ENCODE measurements around the gene HPS4. TPM values are rescaled to one million over a fixed set of nuclear protein-coding genes. Genes with fewer than 3 reads are reported as not detected.
"Not testable (repeated sequence)": the region's sequence is repeated elsewhere in the genome, so short reads cannot be mapped to it uniquely, and the experiment has no call there.

Gene HPS4
- total RNA-seq (ENCODE audit: unreplicated experiment): 55.1 TPM
- long read RNA-seq, partial matches to known transcripts: 2 of 12 reads
- long read RNA-seq, other reads (novel, unspliced or antisense): 9 of 12 reads

DNA sequence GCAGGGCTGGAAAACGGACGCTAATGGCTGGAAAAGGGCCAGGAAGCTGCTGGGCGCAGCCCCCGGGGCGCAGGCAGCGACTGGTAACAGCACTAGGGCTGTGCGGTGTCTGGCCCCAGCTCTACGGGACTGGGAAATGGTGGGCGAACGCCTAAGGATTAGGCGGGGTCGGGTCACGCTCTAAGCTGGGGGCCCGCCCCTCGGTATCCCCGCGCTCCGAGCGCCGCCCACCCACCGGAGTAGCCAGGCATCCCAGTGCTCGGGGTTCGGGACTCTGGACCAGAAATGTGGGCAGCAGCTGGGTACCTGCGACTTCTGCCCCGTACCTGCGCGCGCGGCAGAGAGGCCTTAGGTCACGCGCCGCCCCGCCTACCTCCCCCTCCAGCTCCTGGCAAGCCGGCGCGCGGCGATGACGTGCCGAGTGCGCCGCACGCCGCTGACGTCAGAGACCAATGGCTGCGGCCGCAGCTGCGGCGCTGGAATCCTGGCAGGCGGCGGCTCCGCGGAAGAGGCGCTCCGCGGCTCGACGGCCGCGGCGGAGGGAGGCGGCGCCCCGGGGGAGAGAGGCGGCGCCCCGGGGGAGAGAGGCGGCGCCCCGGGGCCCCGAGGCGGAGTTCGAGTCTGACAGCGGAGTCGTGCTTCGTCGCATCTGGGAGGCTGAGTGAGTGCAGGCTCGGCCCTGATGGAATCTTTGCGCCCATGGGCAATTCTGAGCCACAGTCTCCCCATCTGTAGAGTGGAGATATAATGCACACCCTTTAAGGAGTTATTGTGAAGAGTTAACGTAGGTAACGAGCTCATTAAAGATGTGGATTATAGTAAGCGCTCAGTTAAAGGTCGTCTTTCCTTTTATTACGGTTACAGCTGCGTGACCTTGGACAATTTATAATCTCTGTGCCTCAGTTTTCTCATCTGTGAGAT lies at the start of gene HPS4, which contains the start of gene SRRD:
TSS of gene HPS4 (minus strand) at position 345 of the 921 bp plus-strand sequence. CDS start 2,021 bp downstream, outside the sequence.
TSS of gene SRRD (plus strand) at position 439 of the 921 bp plus-strand sequence. CDS start at position 453, 14 bp downstream.
- peaks cover 3% of the 10 kb centered on the region for H3K27me3 Mint-ChIP-seq (ENCODE audit: unreplicated experiment)
- peaks cover 3% of the 10 kb centered on the region for H3K9me3 Mint-ChIP-seq (ENCODE audit: unreplicated experiment)
- TF ChIP-seq, protein P1, sequence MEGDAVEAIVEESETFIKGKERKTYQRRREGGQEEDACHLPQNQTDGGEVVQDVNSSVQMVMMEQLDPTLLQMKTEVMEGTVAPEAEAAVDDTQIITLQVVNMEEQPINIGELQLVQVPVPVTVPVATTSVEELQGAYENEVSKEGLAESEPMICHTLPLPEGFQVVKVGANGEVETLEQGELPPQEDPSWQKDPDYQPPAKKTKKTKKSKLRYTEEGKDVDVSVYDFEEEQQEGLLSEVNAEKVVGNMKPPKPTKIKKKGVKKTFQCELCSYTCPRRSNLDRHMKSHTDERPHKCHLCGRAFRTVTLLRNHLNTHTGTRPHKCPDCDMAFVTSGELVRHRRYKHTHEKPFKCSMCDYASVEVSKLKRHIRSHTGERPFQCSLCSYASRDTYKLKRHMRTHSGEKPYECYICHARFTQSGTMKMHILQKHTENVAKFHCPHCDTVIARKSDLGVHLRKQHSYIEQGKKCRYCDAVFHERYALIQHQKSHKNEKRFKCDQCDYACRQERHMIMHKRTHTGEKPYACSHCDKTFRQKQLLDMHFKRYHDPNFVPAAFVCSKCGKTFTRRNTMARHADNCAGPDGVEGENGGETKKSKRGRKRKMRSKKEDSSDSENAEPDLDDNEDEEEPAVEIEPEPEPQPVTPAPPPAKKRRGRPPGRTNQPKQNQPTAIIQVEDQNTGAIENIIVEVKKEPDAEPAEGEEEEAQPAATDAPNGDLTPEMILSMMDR (IDR thresholded peaks at IDR 0.05; ENCODE audit: partially characterized antibody, unreplicated experiment): no peak
- H3K27ac Mint-ChIP-seq (ENCODE audit: unreplicated experiment): peak within 1 kb of the TSS; percentile 98
- H3K36me3 Mint-ChIP-seq (ENCODE audit: unreplicated experiment): no peaks in the 10 kb centered on the region
- peak; percentile 94 for DNase-seq
- peaks cover 32% of the 10 kb centered on the region for H3K4me1 Mint-ChIP-seq (ENCODE audit: low read depth, unreplicated experiment)
- H3K4me3 Mint-ChIP-seq (ENCODE audit: unreplicated experiment): peak within 1 kb of the TSS; percentile 98

DNA sequence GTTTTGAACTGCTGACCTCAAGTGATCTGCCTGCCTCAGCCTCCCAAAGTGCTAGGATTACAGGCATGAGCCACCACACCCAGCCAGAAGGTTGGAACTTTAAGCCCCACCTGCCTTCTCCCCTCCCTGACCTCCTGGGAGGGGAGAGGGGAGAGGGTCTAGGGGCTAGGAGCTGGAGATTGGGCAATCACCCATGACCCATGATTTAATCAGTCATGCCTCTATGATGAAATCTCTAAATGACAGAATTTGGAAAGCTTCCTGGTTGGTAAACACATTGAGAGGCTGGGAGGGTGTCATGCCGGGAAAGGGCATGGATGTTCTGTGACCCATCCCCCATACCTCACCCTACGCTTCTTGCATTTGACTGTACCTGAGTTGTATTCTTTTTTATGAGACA lies 45.8 kb upstream of the HPS4 start:
- Mint-ChIP-seq H3K4me3 (ENCODE audit: unreplicated experiment) (no peak overlapping the region), H3K4me1 (ENCODE audit: low read depth, unreplicated experiment) (peaks cover 6% of the 10 kb centered on the region), H3K27ac (ENCODE audit: unreplicated experiment) (no peak overlapping the region), H3K9me3 (ENCODE audit: unreplicated experiment) (peaks cover 2% of the 10 kb centered on the region), H3K27me3 (ENCODE audit: unreplicated experiment) (peaks cover 4% of the 10 kb centered on the region), H3K36me3 (ENCODE audit: unreplicated experiment) (no peaks in the 10 kb centered on the region)
- no peak for DNase-seq
- TF ChIP-seq, protein P1 (IDR thresholded peaks at IDR 0.05; ENCODE audit: partially characterized antibody, unreplicated experiment): no peak

DNA sequence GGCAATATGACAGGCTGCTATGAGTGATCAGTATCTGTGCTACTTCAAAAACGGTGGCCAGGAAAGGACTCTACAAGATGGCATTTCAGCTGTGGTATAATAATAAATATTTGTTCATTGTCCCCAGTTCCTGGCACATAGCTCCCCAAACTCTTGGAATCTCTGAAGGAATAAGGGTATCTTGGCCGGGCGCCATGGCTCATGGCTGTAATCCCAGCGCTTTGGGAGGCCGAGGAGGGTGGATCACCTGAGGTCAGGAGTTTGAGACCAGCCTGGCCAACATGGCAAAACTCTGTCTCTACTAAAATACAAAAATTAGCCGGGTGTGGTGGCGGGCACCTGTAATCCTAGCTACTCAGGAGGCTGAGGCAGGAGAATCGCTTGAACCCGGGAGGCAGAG lies 44.9 kb upstream of the HPS4 start:
- not testable (repeated sequence) for H3K4me3 Mint-ChIP-seq (ENCODE audit: unreplicated experiment); H3K4me1 Mint-ChIP-seq (ENCODE audit: low read depth, unreplicated experiment); H3K27me3 Mint-ChIP-seq (ENCODE audit: unreplicated experiment); DNase-seq; H3K9me3 Mint-ChIP-seq (ENCODE audit: unreplicated experiment); H3K36me3 Mint-ChIP-seq (ENCODE audit: unreplicated experiment); H3K27ac Mint-ChIP-seq (ENCODE audit: unreplicated experiment)

DNA sequence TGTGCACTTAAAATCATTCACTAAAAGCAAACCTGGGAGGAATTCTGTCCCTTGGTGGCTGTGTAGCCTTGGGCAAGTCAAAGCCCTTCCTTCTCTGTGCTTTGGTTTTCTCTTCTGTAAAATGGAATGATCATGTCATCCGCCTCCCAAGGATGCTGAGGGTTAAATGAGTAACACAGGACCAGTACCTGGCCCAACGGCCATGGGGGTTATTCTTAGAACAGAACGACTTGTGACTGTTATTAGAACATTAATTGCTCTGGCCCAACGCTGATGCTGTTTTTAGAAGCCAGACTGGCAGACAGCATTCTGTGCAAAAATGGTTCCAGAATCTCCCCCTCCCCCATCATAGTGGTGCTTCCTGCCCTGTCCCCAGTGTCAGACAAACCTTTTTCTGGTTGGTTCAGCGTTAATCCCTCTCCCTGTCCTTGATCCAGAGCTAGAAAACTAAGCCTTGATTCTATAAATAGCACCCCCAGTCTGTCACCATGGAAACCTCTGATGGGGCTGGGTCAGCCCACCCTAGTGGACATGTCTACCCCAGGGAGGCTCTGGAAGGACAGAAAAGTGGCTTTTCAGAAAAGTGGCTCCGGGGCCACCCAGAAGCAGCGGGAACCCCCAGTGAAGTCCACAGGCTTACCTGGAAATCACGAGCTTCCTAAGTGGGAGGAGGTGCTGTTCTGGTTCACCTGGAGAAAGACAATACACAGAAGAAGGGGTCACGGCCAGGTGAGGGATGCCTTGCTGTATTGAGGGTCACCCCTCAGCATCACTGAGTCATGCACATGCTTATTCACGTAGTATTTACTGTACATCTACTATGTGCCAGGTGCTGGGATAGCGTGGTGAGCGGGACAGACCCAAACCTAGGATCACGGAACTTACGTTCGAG lies 44.2 kb upstream of the HPS4 start:
- Mint-ChIP-seq H3K4me1 (ENCODE audit: low read depth, unreplicated experiment) (peaks cover 6% of the 10 kb centered on the region), H3K27ac (ENCODE audit: unreplicated experiment) (peak overlapping the region; percentile 54), H3K27me3 (ENCODE audit: unreplicated experiment) (peaks cover 4% of the 10 kb centered on the region), H3K4me3 (ENCODE audit: unreplicated experiment) (no peak overlapping the region), H3K36me3 (ENCODE audit: unreplicated experiment) (no peaks in the 10 kb centered on the region), H3K9me3 (ENCODE audit: unreplicated experiment) (peaks cover 2% of the 10 kb centered on the region)
- no peak for DNase-seq
- TF ChIP-seq, protein P1 (IDR thresholded peaks at IDR 0.05; ENCODE audit: partially characterized antibody, unreplicated experiment): no peak

DNA sequence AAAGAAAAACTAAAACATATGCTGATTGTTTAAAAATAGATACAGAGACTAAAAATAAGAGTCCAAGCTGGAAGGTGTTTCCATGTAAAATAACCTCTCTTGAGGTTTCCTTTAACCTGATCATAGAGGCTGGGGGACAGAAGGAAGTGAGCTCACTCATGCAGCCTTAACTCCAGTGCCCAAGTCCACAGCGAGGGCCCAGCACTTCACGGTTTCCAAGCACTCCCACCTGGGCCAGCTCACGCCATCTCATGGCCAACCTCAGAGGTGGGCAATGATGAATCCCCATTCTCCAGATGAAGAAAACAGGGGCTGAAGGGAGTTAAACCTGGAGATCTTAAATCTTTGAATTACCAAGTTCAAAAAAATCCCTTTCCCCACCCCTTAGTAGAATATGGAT lies 43.6 kb upstream of the HPS4 start:
- Mint-ChIP-seq H3K4me1 (ENCODE audit: low read depth, unreplicated experiment) (peaks cover 6% of the 10 kb centered on the region), H3K36me3 (ENCODE audit: unreplicated experiment) (no peaks in the 10 kb centered on the region)

More for the DNA sequence above, 43.6 kb upstream of the HPS4 start:
- Mint-ChIP-seq H3K4me3 (ENCODE audit: unreplicated experiment) (no peak overlapping the region), H3K9me3 (ENCODE audit: unreplicated experiment) (peaks cover 2% of the 10 kb centered on the region), H3K27ac (ENCODE audit: unreplicated experiment) (no peak overlapping the region), H3K27me3 (ENCODE audit: unreplicated experiment) (peaks cover 4% of the 10 kb centered on the region)
- DNase-seq: no peak
- TF ChIP-seq, protein P1 (IDR thresholded peaks at IDR 0.05; ENCODE audit: partially characterized antibody, unreplicated experiment): no peak
